HG02759 (cell line): ENCODE data around the gene ZFP91.

Source experiments
- ATAC-seq: cut with Tn5 transposase; IDR thresholded peaks from one replicate; pipeline ENCODE4 v1.9.1; 2021; ENCODE audit warnings: mild to moderate bottlenecking, moderate library complexity; ENCODE audit not compliant: unreplicated experiment

Gene ZFP91

DNA sequence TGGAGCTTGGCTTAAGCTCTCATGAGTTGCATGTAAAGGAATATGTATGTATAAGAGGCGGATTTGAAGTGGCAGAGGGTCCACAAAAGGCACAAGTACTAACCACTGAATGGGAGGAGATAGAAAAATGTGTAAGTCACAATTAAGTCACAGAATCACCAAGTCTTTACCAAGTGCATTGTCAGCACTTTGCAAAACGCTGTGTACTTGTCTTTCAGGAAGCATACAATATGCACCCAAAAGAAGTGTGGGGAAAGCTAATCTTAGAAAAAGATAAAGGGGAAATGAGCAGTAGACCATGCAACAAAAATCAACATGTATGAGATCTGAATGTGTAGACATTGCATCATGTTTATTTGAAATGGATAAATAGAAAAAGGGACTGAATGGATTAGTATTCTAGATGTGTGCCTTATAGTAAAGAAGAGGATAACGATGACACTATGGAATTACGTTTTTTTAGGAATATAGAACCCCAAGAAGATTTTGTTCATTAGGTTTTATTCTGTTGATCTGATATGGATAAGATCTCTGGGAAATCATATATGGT, 48.1 kb downstream of the ZFP91 start:
- ATAC-seq: no peak

- no peak for ATAC-seq
Measured at GRCh38 chr11:58628446-58628845, 49.6 kb downstream of the ZFP91 start.

- ATAC-seq: no peak
Measured at GRCh38 chr11:58629857-58630256, 51.0 kb downstream of the ZFP91 start.

GRCh38 chr11:58631378-58631777, 52.5 kb downstream of the ZFP91 start:
- no peak for ATAC-seq

DNA sequence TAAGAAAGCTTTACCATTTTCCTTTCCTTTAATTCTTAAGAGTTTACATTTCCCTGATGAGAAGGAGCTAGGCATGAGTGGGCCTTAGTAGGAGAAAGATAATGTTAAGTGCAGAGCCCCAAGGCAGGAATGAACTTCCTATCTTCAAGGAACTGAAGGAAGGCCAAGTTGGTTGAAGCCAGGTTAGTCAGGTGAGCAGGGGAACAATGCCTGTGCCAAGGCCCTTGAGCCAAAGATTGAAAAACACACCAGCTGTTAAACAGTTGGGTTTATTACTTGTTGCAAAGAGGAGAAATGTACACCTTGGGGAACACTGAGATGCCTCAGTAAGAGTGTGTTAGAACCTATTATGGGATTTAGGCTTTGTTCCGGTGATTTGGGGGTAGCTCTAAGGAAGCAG, 53.6 kb downstream of the ZFP91 start:
- no peak for ATAC-seq

- ATAC-seq: no peak
Measured at GRCh38 chr11:58636587-58636986, 57.7 kb downstream of the ZFP91 start.

DNA sequence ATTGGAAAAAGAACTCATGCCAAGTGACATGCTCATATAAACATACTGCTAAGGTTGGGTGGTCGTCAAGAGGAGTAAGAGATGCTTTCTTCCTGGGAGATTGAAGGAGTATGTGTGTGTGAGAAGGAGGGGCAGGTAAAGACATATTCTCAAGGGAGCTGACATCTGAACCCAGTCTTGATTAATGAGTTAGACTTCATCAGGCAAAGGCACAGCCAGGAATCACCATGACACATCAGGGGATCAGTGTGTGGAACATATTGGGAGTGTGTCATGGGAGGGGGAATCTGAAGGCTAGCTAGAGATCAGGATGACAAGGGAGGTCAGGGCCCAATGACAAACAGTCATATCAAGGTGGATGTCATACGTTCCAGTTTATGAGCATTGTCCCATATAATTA, 58.5 kb downstream of the ZFP91 start:
- no peak for ATAC-seq

DNA sequence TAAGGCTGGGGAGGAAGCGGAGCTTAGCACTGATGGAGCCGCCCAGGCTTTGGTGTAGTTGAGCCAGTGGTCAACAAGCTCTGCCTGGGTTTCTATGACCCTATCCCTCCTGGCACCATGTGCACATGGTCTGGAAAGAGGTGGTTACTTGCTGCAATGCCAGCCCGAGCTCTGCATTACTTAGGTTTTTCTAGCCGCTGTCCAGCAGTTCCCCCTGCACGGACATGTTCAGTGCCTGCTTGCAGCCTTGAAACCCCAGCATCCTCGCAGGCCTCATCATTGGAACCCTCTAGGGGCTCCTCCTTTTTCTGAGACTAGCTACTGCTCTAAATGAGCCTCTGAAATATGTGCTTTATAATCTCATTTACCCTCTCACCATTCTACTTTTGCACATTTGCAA, 60.2 kb downstream of the ZFP91 start:
- no peak for ATAC-seq

- no peak for ATAC-seq
Measured at GRCh38 chr11:58639669-58640068, 60.8 kb downstream of the ZFP91 start.

- no peak for ATAC-seq
Measured at GRCh38 chr11:58640386-58641023, 61.6 kb downstream of the ZFP91 start.

DNA sequence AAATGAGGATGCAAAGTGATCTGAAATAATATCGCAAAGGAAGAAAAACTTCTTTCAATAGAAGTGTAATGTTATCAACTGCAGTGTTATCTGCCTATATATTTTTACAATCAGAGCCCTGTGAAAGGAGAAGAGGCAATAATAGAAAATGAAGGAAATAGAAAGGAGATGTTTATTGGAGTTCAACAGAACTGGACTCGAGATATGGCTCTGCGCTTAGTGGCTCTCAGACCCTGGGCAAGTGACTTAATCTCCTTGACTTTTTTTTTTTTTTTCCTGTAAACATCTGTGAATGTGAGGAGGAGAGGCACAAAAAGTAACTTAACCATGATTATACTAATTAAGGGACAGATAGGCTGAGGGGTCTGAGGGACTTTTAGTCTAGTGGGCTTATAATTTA, 62.5 kb downstream of the ZFP91 start:
- no peak for ATAC-seq

- ATAC-seq: no peak
Measured at GRCh38 chr11:58641803-58642581, 63.1 kb downstream of the ZFP91 start.

DNA sequence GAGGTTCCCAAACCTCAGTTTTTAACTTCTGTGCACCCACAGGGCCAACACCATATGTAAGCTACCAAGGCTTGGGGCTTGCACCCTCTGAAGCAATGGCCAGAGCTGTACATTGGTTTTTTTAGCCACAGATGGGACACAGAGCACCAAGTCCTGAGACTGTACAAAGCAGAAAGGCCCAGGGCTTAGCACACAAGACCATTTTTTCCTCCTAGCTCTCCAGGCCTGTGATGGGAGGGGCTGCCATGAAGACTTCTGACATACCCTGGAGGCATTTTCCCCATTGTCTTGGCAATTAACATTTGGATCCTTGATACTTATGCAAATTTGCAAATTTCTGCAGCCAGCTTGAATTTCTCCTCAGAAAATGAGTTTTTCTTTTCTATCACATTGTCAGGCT, 67.0 kb downstream of the ZFP91 start:
- ATAC-seq: no peak

DNA sequence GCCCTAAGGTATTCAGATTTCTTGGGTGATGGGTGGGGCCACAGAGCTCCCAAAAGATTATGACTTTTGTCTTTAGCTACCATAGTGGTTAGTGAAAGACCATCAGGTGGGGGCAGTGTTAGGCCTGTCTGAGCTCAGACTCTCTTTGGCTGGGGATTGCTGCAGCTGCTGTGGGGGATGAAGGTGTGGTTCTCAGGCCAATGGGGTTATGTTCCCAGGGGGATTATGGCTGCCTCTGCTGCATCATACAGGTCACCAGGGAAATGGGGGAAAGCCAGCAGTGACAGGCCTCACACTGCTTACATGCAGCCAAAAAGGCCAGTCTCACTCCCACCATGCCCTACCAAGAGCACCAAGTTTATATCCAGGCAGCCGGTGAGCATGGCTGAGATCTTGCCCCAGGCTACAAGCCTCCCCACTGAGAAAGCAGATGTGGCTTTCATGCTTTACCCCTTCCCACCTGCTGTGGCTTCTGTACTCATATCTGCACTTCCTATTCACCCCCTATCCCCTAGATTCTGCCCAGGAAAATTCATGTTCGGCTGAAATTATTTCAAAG, 68.4 kb downstream of the ZFP91 start:
- ATAC-seq: peak; percentile 90

DNA sequence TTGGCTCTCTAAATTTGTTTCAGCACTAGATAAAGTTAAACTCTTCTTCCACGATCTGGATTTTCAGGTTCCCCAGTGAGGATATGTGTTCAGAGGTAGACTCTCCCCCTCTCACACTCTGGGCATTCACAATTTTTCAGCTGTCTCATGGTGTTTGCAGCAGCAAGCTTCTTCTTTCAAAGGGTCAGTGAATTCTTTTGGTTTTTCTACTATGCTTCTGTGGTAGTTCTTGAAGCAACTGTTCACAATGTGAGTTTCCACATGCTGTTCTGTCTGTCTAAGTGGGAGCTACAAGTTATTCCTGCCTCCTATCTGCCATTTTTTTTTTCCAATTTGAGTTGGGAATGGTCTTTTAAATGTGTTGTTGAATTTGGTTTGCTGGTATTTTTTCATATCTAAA, 69.0 kb downstream of the ZFP91 start:
- no peak for ATAC-seq

DNA sequence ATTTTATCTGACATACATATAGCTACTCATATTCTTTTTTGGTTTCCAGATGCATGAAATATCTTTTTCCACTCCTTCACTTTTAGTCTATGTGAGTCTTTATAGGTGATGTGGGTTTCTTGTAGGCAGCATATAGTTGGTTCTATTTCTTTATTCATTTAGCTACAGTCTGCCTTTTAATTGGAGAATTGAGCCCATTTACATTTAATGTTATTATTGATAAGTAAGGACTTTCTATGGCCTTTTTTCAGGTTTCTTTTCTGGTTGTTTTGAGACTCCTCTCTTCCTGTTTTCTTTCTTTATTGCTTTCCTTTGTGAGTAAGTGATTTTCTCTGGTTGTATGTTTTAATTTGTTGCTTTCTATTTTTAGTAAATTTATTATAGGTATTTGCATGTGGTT, 70.8 kb downstream of the ZFP91 start:
- no peak for ATAC-seq

- ATAC-seq: no peak
Measured at GRCh38 chr11:58650496-58650895, 71.6 kb downstream of the ZFP91 start.

GRCh38 chr11:58652726-58653280, 73.9 kb downstream of the ZFP91 start:
- ATAC-seq: no peak

- peak; percentile 97 for ATAC-seq
Measured at GRCh38 chr11:58654079-58654907, 75.4 kb downstream of the ZFP91 start.

DNA sequence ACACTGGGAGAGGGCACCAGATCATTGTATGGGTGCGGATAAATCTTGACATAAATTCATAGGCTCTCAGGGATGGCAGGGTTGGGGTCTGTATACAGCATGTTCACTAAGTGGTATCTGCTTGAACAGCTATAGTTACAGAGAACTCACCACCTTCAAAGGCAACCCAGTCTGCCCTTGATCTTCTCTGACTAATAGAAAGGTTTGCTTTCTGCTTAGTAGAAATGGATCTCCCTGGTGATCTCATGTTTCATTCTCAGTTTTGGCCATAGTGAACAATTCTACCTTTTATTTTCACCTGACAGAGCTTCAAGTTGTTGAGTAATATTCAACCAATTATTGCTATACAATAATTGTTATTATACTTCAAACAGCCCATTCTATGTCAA, 76.0 kb downstream of the ZFP91 start:
- no peak for ATAC-seq

GRCh38 chr11:58656348-58656747, 77.5 kb downstream of the ZFP91 start:
- no peak for ATAC-seq
